GM12878 (cell line): ENCODE data around the gene SHISA7. TPM values are rescaled to one million over a fixed set of nuclear protein-coding genes. Genes with fewer than 3 reads are reported as not detected.

Source experiments
- ATAC-seq: fragments of 200-7000 bp; cut with Tn5 transposase; 3 replicates; pipeline ENCODE4 v1.9.1; 2020; ENCODE audit warnings: mild to moderate bottlenecking, moderate library complexity
- BruUV-seq: library from RNA; stranded (reverse); fragments of 400-500 nt; replicated peaks from 2 replicates; lab custom pipeline; 2021; lab: Mats Ljungman, UMichigan
- CTCF ChIA-PET: fragments of 300-600 bp; sonication (Branson Sonifier 250); formaldehyde crosslinking; extraction: SDS; loops from one replicate; lab custom pipeline; 2021; ENCODE audit warnings: inconsistent platforms; lab: Yijun Ruan, JAX
- POLR2A ChIA-PET: fragments of 350-600 bp; formaldehyde crosslinking; extraction: SDS; loops from one replicate; lab custom pipeline; 2021; ENCODE audit warnings: inconsistent platforms; lab: Charles Lee
- RAD21 ChIA-PET: fragments of 300-600 bp; sonication (Branson Sonifier 250); formaldehyde crosslinking; loops from one replicate; lab custom pipeline; 2023; ENCODE audit warnings: antibody characterized with exemption; ENCODE audit not compliant: unreplicated experiment; lab: Charles Lee
- SMC1A ChIA-PET: fragments of 300-600 bp; sonication (Branson Sonifier 250); formaldehyde crosslinking; loops from one replicate; lab custom pipeline; 2023; ENCODE audit not compliant: unreplicated experiment, uncharacterized antibody; lab: Charles Lee
- DNase-seq: peaks from one replicate; pipeline ENCODE4 v3.0.0-alpha.2; 2011; ENCODE audit warnings: low read depth, low spot score
- FAIRE-seq: peaks from 3 replicates; lab custom pipeline; 2011; peaks lifted over from hg19 to GRCh38; lab: Jason Lieb, UNC
- H2AFZ ChIP-seq: 2 replicates; pipeline ENCODE4 v1.6.0; 2011; ENCODE audit warnings: low read depth, low read length, control low read depth; ENCODE audit not compliant: control insufficient read depth
- H3K27ac ChIP-seq: 2 replicates; pipeline ENCODE4 v1.5.1; 2011; ENCODE audit warnings: control low read depth; ENCODE audit not compliant: control insufficient read depth, insufficient read depth
- H3K27me3 ChIP-seq, 2 experiments: replicated peaks in 1 of 2; 2 replicates each; pipeline versions ENCODE4 v1.6.0 to v1.6.1; 2011; ENCODE audit warnings: low read length in 1 of 2; ENCODE audit not compliant: control insufficient read depth in 2 of 2, insufficient read depth in 2 of 2
- H3K36me3 ChIP-seq, 2 experiments: 2 replicates each; pipeline ENCODE4 v1.5.1; 2011; ENCODE audit warnings: low read length in 1 of 2; ENCODE audit not compliant: control insufficient read depth in 2 of 2, insufficient read depth in 2 of 2
- H3K4me1 ChIP-seq: 2 replicates; pipeline ENCODE4 v1.6.1; 2011; ENCODE audit warnings: mild to moderate bottlenecking, low read length, moderate library complexity, mixed read lengths; ENCODE audit not compliant: control insufficient read depth, insufficient read depth
- H3K4me2 ChIP-seq: 2 replicates; pipeline ENCODE4 v1.6.0; 2011; ENCODE audit warnings: control low read depth; ENCODE audit not compliant: control insufficient read depth, insufficient read depth
- H3K4me3 ChIP-seq: fragments of 200-600 bp; sonication (generic); 2 replicates; pipeline ENCODE4 v1.5.1; 2016
- H3K79me2 ChIP-seq: 2 replicates; pipeline ENCODE4 v1.6.0; 2011; ENCODE audit warnings: low read length; ENCODE audit not compliant: control insufficient read depth, insufficient read depth
- H3K9ac ChIP-seq: 2 replicates; pipeline ENCODE4 v1.8.0; 2011; ENCODE audit warnings: low read length, control low read depth, mixed read lengths; ENCODE audit not compliant: control insufficient read depth, insufficient read depth
- H3K9me3 ChIP-seq: replicated peaks from 3 replicates; pipeline ENCODE4 v1.5.1; 2011; ENCODE audit warnings: mild to moderate bottlenecking, low read length; ENCODE audit not compliant: control insufficient read depth, insufficient read depth
- H4K20me1 ChIP-seq: 2 replicates; pipeline ENCODE4 v1.6.0; 2011; ENCODE audit not compliant: control insufficient read depth, insufficient read depth
- CBX5 ChIP-seq: sonication (generic); IDR thresholded peaks from 2 replicates; pipeline ENCODE4 v1.6.1; 2016; ENCODE audit warnings: low read depth, moderate library complexity, mild to moderate bottlenecking, inconsistent platforms
- ESRRA ChIP-seq: IDR thresholded peaks from 2 replicates; pipeline ENCODE4 v1.6.1; 2012; ENCODE audit warnings: mild to moderate bottlenecking, low read length, improper control_type of control experiment
- NR2C1 ChIP-seq: fragments of 450-650 bp; IDR thresholded peaks from 2 replicates; pipeline ENCODE4 v1.6.1; 2017; ENCODE audit warnings: antibody characterized with exemption, mild to moderate bottlenecking, moderate library complexity
- RAD21 ChIP-seq: IDR thresholded peaks from 2 replicates; pipeline ENCODE4 v1.6.1; 2011; ENCODE audit warnings: mild to moderate bottlenecking, low read depth, low read length, moderate library complexity; ENCODE audit not compliant: insufficient read depth
- SUPT20H ChIP-seq: IDR thresholded peaks from 2 replicates; pipeline ENCODE4 v1.6.1; 2011; ENCODE audit warnings: low read depth, mild to moderate bottlenecking, low read length, moderate library complexity, borderline replicate concordance; ENCODE audit not compliant: control insufficient read depth
- TCF12 ChIP-seq: IDR thresholded peaks from 2 replicates; pipeline ENCODE4 v1.6.1; 2011; ENCODE audit warnings: low read depth, mild to moderate bottlenecking, low read length
- WGBS: methylation state at CpG from one replicate; pipeline ENCODE4 v1.1.6; 2016; ENCODE audit warnings: low lambda C conversion rate; ENCODE audit not compliant: insufficient replicate concordance, insufficient coverage; ENCODE audit errors: missing lambda C conversion rate; 5-methylcytosine and 5-hydroxymethylcytosine counted together
- in situ Hi-C: fragments of 300-500 bp; cut with MboI; formaldehyde crosslinking; loops from 9 replicates; pipeline ENCODE4 v1.14.3; 2018; ENCODE audit warnings: mixed read lengths
- intact Hi-C: fragments of 100-400 bp; cut with micrococcal nuclease; formaldehyde crosslinking; loops from one replicate; pipeline ENCODE4 v1.14.2; 2022; ENCODE audit not compliant: unreplicated experiment
- polyA plus RNA-seq, 11 experiments: library from polyadenylated mRNA; depleted of rRNA in 4 of 11; unstranded in 6 of 11; stranded (reverse) in 5 of 11; fragments of >200 nt; fragmentation: Nextera tagmentation in 4 of 11; fragmentation: Illumina TruSeq in 1 of 11; extraction: Ambion mirVana in 4 of 11; extraction: Trizol in 1 of 11; gene quantifications; 1 replicate in 1 of 11; 2 replicates in 10 of 11; pipeline versions ENCODE4 v1.2.1 to v1.2.3, GENCODE V29; 2011 to 2016; ENCODE audit warnings: inconsistent platforms in 2 of 11, missing spikeins in 2 of 11, low read depth in 1 of 11
- total RNA-seq, 4 experiments: library from RNA; depleted of rRNA in 3 of 4; stranded (reverse); fragments of >200 nt in 3 of 4; fragmentation: Illumina TruSeq in 1 of 4; extraction: Trizol in 1 of 4; gene quantifications; 2 replicates each; pipeline versions ENCODE4 v1.2.1 to v1.2.3, GENCODE V29; 2013 to 2021
- TF ChIP-seq, protein P1 (sequence below): IDR thresholded peaks from 2 replicates; pipeline ENCODE4 v1.6.1; 2011; ENCODE audit warnings: low read depth, low read length, improper control_type of control experiment, borderline replicate concordance

SHISA7 gene
- total and polyA plus RNA-seq, 10 of the 15 experiments (the other 5 are each of a cell fraction or from before 2014, with no cell fraction given), result 0.03 TPM; not detected in 9

DNA sequence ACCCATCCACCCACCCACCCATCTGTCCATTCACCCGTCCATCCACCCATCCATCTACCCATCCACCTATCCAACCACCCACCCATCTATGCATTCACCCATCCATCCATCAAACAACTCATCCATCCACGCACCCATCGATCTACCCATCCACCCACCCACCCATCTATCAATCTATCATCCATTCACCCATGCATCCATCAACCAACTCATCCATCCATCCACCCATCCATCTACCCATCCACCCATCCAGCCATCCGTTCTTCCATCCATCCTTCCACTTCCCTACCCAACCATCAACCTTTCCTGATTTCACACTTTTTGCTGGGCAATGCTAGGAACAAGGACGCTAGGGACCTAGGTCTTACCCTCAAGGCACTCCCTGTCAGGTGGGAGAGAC is 61.1 kb downstream of the SHISA7 start:
- TF ChIP-seq TCF12 (no peak), CBX5 (no peak), ESRRA (no peak), RAD21 (no peak), SUPT20H (no peak), NR2C1 (no peak)
- TF ChIP-seq, protein P1, sequence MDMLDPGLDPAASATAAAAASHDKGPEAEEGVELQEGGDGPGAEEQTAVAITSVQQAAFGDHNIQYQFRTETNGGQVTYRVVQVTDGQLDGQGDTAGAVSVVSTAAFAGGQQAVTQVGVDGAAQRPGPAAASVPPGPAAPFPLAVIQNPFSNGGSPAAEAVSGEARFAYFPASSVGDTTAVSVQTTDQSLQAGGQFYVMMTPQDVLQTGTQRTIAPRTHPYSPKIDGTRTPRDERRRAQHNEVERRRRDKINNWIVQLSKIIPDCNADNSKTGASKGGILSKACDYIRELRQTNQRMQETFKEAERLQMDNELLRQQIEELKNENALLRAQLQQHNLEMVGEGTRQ, result no peak
- no peak for ATAC-seq
- Histone ChIP-seq H3K4me2 (no peak overlapping the region), H3K27me3 (no peaks in the 10 kb centered on the region), H3K4me3 (no peak overlapping the region), H3K4me1 (peaks cover 11% of the 10 kb centered on the region), H3K27ac (no peak overlapping the region), H2AFZ (no peak overlapping the region), H3K9me3 (no peaks in the 10 kb centered on the region), H3K79me2 (peaks cover 19% of the 10 kb centered on the region), H3K9ac (no peak overlapping the region), H3K36me3 (peaks cover 0 to 4% of the 10 kb centered on the region in 2 experiments; a peak in 1 of 4 replicates), H4K20me1 (peaks cover 7% of the 10 kb centered on the region)
- in situ Hi-C loops (no loop called here), intact Hi-C loops (loop anchor here (5.0 to 10.0 kb wide), 3 partner anchors 80 to 767 kb away; partner anchors contain the start of gene PPP6R1)
- CTCF ChIA-PET, result interaction anchor here (3.2 to 3.4 kb wide), 2 partner anchors 80 to 89 kb away, joined by 34 to 49 read pairs; no protein-coding TSS in a partner anchor
- POLR2A ChIA-PET, result interaction anchor here (1.1 to 3.1 kb wide), 2 partner anchors 41 to 43 kb away, joined by 4 to 26 read pairs; partner anchors contain the start of gene KMT5C
- WGBS, result 94% methylated on average over 5 of the region's 5 CpGs
- RAD21 ChIA-PET, result no interaction called here
- no TSS peak for BruUV-seq
- SMC1A ChIA-PET, result interaction anchor here (2.8 kb wide), 1 partner anchor 43 kb away, joined by 15 read pairs; the partner anchor contains the start of gene KMT5C
- no peak for DNase-seq
- no peak for FAIRE-seq
